Activated naive CD8-positive, alpha-beta T cell (primary cell): Measurements from ENCODE around the gene FAM163A.
"Not testable (repeated sequence)": the region's sequence is repeated elsewhere in the genome, so short reads cannot be mapped to it uniquely, and the experiment has no call there.

Experiments
- H3K27ac Mint-ChIP-seq: one replicate; pipeline ENCODE4 v1.8.0; 2021; ENCODE audit warnings: mixed read lengths
- H3K27me3 Mint-ChIP-seq: one replicate; pipeline ENCODE4 v1.8.0; 2021; ENCODE audit warnings: mixed read lengths
- H3K36me3 Mint-ChIP-seq: one replicate; pipeline ENCODE4 v1.8.0; 2021; ENCODE audit warnings: mixed read lengths
- H3K4me1 Mint-ChIP-seq: one replicate; pipeline ENCODE4 v1.8.0; 2021; ENCODE audit warnings: low read depth, mixed read lengths
- H3K4me3 Mint-ChIP-seq: one replicate; pipeline ENCODE4 v1.8.0; 2021; ENCODE audit warnings: mild to moderate bottlenecking, mixed read lengths
- H3K9me3 Mint-ChIP-seq: one replicate; pipeline ENCODE4 v1.8.0; 2021; ENCODE audit warnings: low read depth, mixed read lengths

Gene FAM163A

DNA sequence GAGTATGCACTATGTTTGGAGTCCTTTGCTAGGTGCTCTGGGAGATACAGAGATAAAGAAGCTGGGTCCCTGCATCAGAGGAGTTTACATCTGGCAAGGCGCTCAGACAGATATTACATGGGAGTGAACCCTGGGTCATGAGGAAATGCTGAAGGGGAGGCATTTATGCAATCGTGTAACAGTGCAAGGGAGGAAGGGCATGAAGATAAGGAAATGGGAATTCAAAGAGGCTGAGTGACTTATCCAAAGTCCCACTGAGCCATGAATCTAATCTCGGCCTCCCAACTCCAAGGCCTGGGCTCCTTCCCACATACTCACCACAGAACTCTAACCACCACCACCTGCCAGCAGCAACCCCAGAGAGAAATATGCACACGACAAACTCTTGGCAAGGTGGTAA, 51.6 kb downstream of the FAM163A start:
- Mint-ChIP-seq H3K9me3 (no peaks in the 10 kb centered on the region), H3K27ac (no peak overlapping the region), H3K4me1 (no peaks in the 10 kb centered on the region), H3K27me3 (no peaks in the 10 kb centered on the region), H3K4me3 (no peak overlapping the region), H3K36me3 (no peaks in the 10 kb centered on the region)

GRCh38 chr1:179798213-179798863, 55.2 kb downstream of the FAM163A start:
- no peaks in the 10 kb centered on the region for H3K4me1 Mint-ChIP-seq
- no peaks in the 10 kb centered on the region for H3K9me3 Mint-ChIP-seq
- H3K27ac Mint-ChIP-seq, result no peak overlapping the region
- no peak overlapping the region for H3K4me3 Mint-ChIP-seq
- no peaks in the 10 kb centered on the region for H3K36me3 Mint-ChIP-seq
- H3K27me3 Mint-ChIP-seq, result peaks cover 2% of the 10 kb centered on the region

DNA sequence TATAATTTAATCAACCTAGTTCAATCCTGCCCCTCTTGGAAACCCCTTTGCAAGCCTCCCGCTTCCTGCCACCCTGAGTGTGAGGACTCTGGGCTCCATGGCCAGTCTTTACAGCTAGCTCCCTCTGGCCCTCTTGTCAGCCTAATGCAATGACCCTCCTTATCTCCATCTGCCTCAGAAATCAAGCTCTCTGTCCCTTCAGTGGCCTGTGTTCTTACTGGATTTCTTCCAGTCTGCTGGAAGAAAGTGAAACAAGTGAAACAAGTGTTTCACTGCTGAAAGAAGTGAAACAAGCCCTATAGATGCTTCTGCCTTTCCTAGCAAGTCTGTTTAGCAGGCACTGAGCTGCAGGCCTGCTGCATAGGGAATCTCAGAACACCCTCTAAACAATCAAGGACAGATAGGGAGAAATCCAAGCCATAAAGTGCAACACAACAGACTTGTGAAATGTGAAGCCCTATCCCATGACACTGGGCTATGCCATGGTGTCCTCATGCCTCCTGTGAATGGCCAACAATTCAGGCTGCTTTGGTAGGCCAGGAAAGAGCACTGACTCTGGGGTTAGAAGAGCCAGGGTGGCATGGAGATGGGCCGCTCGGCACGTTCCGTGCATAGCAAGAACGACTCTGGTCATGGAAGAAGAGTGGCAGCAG, 55.9 kb downstream of the FAM163A start:
- no peak overlapping the region for H3K27ac Mint-ChIP-seq
- H3K4me1 Mint-ChIP-seq, result no peaks in the 10 kb centered on the region
- H3K4me3 Mint-ChIP-seq, result no peak overlapping the region
- H3K36me3 Mint-ChIP-seq, result no peaks in the 10 kb centered on the region
- H3K9me3 Mint-ChIP-seq, result no peaks in the 10 kb centered on the region
- peaks cover 2% of the 10 kb centered on the region for H3K27me3 Mint-ChIP-seq

GRCh38 chr1:179800481-179800880, 57.4 kb downstream of the FAM163A start:
- no peak overlapping the region for H3K4me3 Mint-ChIP-seq

DNA sequence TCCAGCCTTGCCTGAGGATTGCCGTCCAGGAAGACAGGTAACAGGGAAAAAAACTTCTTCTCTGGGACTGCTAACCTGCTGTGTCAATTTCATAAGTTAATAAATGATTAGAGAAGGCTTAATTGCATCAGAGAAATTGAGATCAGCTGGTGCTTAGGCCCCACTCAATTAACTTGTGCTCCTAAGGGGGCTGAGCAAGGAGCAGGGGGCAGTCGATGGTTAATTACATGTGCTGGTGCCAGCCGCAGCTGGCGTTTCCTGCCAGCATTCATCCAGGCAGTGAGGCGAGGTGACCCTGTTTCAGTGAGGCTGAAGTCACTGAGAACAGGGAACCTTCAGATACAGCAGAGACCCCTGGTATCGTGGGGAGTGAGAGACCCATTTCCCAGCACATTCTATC, 60.0 kb downstream of the FAM163A start:
- H3K4me3 Mint-ChIP-seq, result no peak overlapping the region
- no peak overlapping the region for H3K27ac Mint-ChIP-seq
- H3K36me3 Mint-ChIP-seq, result no peaks in the 10 kb centered on the region
- peaks cover 3% of the 10 kb centered on the region for H3K27me3 Mint-ChIP-seq
- no peaks in the 10 kb centered on the region for H3K9me3 Mint-ChIP-seq
- no peaks in the 10 kb centered on the region for H3K4me1 Mint-ChIP-seq

More at GRCh38 chr1:179800481-179800880, 57.4 kb downstream of the FAM163A start:
- no peaks in the 10 kb centered on the region for H3K36me3 Mint-ChIP-seq
- H3K9me3 Mint-ChIP-seq, result no peaks in the 10 kb centered on the region
- no peaks in the 10 kb centered on the region for H3K4me1 Mint-ChIP-seq
- H3K27ac Mint-ChIP-seq, result no peak overlapping the region
- peaks cover 3% of the 10 kb centered on the region for H3K27me3 Mint-ChIP-seq

DNA sequence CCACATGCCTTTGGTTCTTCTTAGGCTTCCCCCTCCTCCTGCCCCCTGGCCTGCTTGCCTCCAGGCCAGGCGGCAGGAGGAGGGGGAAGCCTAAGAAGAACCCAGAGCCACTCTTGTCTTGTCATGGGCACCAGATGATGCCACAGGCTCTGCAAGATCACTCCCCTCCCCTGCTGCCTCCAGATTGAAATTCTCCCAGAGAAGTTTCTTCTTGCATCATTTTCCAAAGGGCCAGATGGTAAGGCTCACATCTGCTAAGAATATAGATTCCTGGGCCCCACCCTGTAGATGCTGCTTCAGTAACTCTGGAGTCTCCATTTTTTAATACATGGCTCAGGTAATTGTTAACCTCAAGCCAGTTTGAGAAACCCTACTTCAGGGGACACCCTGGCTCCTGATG, 60.8 kb downstream of the FAM163A start:
- no peaks in the 10 kb centered on the region for H3K4me1 Mint-ChIP-seq
- H3K4me3 Mint-ChIP-seq, result no peak overlapping the region
- no peaks in the 10 kb centered on the region for H3K9me3 Mint-ChIP-seq
- H3K27me3 Mint-ChIP-seq, result peaks cover 3% of the 10 kb centered on the region
- H3K36me3 Mint-ChIP-seq, result no peaks in the 10 kb centered on the region
- no peak overlapping the region for H3K27ac Mint-ChIP-seq

DNA sequence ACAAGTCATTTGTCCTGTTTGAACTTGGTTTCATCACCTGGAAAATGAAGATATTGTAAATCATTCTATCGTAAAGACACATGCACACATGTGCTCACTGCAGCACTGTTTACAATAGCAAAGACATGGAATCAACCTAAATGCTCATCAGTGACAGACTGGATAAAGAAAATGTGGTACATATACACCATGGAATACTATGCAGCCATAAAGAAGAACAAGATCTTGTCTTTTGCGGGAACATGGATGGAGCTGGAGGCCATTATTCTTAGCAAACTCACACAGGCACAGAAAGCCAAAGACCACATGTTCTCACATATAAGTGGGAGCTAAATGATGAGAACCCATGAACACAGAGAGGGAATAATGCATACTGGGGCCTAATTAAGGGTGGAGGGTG, 61.3 kb downstream of the FAM163A start:
- not testable (repeated sequence) for H3K36me3 Mint-ChIP-seq, H3K9me3 Mint-ChIP-seq, H3K27me3 Mint-ChIP-seq, H3K4me3 Mint-ChIP-seq, H3K4me1 Mint-ChIP-seq, H3K27ac Mint-ChIP-seq

- Mint-ChIP-seq H3K27ac (no peak overlapping the region), H3K4me3 (no peak overlapping the region)
These were observed 62.5 kb downstream of the FAM163A start for GRCh38 chr1:179805291-179806195.

DNA sequence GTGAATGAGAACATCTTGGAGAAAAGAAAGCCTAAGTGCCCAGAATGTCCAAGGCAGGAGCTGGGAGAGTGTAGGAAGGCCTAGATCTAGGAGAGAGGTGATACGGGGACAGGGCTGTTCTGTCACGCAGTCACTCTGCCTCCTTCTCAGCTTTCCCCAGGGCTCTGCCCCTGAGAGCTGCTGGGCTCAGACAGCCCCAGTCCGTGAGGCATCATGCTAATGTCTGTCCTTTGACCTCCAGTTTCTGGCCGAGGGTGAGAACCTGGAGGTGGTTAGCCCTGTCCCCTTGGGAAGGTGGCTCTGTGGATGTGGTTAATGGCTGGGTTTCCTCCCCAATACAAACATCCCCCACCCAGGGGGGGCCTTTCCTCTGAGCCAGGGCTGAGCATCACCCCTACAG, 63.2 kb downstream of the FAM163A start:
- H3K27ac Mint-ChIP-seq, result no peak overlapping the region
- no peaks in the 10 kb centered on the region for H3K9me3 Mint-ChIP-seq
- no peak overlapping the region for H3K4me3 Mint-ChIP-seq
- H3K27me3 Mint-ChIP-seq, result peaks cover 3% of the 10 kb centered on the region
- H3K36me3 Mint-ChIP-seq, result no peaks in the 10 kb centered on the region
- H3K4me1 Mint-ChIP-seq, result peaks cover 1% of the 10 kb centered on the region

More at GRCh38 chr1:179805291-179806195, 62.5 kb downstream of the FAM163A start:
- Mint-ChIP-seq H3K36me3 (no peaks in the 10 kb centered on the region), H3K27me3 (peaks cover 5% of the 10 kb centered on the region), H3K9me3 (no peaks in the 10 kb centered on the region), H3K4me1 (peaks cover 1% of the 10 kb centered on the region)

DNA sequence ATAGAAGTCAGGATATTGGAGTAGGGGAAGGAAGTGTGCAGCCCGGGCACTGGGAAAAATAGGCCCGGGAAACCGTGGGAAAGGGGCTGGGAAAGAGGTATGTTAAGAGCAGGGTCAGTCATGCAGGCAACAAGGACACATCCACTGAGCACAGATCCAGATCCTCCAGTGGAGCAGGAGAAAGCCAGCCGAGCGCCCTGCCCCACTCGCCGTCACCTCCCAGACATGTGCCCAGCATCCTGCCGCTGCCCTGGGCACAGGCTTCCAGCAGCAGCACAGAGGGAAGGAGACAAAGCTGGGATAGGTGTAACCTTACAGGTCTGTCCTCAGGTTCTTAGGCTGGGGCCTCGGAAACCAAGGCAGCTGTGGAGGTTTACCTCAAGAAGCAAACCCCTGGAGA, 64.2 kb downstream of the FAM163A start:
- H3K36me3 Mint-ChIP-seq, result no peaks in the 10 kb centered on the region
- H3K4me3 Mint-ChIP-seq, result no peak overlapping the region
- H3K27me3 Mint-ChIP-seq, result peaks cover 3% of the 10 kb centered on the region
- peaks cover 1% of the 10 kb centered on the region for H3K4me1 Mint-ChIP-seq
- H3K27ac Mint-ChIP-seq, result no peak overlapping the region
- no peaks in the 10 kb centered on the region for H3K9me3 Mint-ChIP-seq

DNA sequence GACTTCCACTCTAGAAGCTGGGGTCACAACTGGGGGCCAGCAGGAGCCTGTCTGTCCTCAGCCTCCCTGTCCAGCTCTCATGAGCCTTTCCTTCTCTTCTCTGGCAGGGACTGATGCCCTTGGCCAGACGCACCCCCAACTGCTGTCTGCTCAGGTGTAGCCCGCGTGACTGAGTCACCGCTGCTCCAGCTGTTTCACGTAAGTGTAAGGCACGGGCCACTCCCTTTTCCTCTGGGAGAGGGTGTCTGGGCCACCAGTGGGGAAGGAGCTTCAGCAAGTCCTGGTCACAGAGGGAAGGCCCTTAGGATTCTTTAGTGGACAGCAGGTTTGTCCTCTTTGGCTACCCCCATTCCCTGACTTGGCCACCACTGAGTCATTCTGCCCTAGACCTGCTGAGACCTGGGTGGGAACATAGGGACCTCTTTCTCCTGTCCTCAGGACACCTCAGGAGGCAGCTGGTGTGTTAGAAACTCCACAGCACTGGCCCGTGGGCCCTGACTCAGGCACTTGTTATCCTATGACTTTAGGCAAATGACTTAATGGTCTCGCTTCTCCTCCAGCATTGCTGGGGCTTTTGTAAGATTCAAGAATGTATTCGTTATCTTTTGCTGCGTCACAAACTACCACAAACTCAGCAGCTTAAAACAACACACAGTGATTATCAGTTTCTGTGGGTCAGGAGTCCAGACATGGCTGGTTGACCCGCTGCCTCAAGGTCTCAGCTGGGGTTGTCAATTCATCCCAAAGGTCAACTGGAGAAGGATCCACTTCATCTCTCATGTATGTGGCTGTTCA, 64.8 kb downstream of the FAM163A start:
- Mint-ChIP-seq H3K27me3 (peaks cover 3% of the 10 kb centered on the region), H3K27ac (no peak overlapping the region), H3K9me3 (no peaks in the 10 kb centered on the region), H3K4me1 (peaks cover 1% of the 10 kb centered on the region), H3K4me3 (no peak overlapping the region), H3K36me3 (no peaks in the 10 kb centered on the region)

DNA sequence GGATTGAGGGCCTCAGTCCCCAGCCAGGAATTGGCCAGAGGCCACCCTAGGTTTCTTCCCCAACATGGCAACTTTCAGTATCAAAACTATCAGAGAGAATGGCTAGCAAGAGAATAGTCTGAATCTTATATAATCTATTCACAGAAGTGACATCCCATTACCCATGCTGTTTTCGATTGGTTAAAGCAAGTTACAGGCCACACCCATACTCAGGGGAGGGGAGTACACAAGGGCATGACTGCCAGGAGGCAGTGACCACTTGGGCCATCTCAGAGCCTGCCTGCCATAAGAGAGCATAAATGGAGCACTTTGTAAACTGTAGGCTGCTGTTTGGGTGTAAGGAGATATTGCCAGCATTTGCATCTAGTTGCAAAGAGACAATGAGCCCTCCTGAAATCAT, 65.4 kb downstream of the FAM163A start:
- Mint-ChIP-seq H3K27me3 (peaks cover 3% of the 10 kb centered on the region), H3K4me3 (no peak overlapping the region), H3K27ac (no peak overlapping the region)

DNA sequence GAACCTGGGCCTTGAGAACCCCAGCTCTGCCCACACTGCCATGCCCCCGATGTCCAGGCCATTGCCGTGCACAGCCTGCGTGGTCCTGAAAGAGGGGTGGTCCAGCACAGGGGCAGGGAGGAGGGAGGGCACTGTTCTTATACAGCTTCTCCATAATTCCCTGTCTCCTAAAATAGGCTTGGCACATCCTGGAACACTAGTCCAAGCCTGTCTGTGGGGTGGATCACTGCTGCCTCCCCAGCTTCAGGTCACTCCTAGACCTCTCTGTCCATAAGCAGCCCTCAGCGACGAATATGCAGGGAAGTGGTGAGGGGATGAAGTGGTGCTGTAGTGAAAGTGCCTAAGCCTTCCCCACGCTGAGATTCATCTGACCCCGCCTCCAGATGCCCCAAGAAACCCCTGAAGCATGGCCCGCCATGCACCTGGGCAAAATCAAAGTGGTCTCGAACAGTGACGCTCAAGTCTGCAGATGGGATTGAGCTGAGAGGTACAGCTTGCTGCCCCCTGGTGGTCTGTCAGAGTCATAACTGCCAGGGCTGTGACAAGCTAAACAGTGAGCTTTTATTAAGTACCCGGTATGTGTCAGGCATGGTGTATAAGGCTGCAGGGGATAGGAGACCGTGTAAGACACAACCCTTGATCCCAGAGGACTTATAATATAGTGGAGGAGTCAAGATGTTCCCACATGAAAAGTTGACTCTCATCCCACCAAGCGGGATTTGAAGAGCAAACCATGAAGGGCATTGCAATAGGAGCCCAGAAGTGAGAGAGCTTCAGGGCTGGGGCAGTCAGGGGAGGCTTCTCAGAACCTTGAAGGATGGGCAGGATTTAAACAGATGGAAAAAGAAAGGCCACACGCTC, 66.6 kb downstream of the FAM163A start:
- peaks cover 6% of the 10 kb centered on the region for H3K4me1 Mint-ChIP-seq
- H3K4me3 Mint-ChIP-seq, result no peak overlapping the region
- peaks cover 2% of the 10 kb centered on the region for H3K27me3 Mint-ChIP-seq
- no peaks in the 10 kb centered on the region for H3K9me3 Mint-ChIP-seq
- H3K36me3 Mint-ChIP-seq, result no peaks in the 10 kb centered on the region
- H3K27ac Mint-ChIP-seq, result no peak overlapping the region

More for the DNA sequence above, 65.4 kb downstream of the FAM163A start:
- no peaks in the 10 kb centered on the region for H3K9me3 Mint-ChIP-seq
- no peaks in the 10 kb centered on the region for H3K36me3 Mint-ChIP-seq
- H3K4me1 Mint-ChIP-seq, result peaks cover 1% of the 10 kb centered on the region

DNA sequence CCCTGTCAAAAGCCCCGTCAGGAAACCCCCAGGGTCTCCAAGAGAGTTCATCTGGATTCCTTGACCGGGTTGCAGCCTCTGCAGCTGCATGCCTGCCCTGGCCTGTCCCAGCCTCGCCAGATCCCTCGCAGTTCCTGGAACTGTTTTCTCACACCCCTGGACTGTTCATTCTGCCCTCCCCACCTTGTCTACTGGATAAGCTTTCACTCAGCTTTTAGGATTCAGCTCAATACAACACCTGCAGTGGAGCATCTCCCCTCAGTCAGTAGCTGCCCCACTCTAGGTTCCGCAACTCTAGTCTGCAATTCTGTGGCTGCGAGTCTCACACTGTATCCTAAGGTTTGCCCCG, 67.2 kb downstream of the FAM163A start:
- Mint-ChIP-seq H3K36me3 (no peaks in the 10 kb centered on the region), H3K27me3 (peaks cover 2% of the 10 kb centered on the region), H3K27ac (no peak overlapping the region), H3K4me3 (no peak overlapping the region), H3K9me3 (no peaks in the 10 kb centered on the region), H3K4me1 (peaks cover 12% of the 10 kb centered on the region)
